Measurements from ENCODE around the gene MYMX. TPM values are rescaled to one million over a fixed set of nuclear protein-coding genes. Genes with fewer than 3 reads are reported as not detected.

Gene MYMX
- total and polyA plus RNA-seq, 2 of the 13 experiments (the other 11 are each of a cell fraction or from before 2014, with no cell fraction given), result not detected

DNA sequence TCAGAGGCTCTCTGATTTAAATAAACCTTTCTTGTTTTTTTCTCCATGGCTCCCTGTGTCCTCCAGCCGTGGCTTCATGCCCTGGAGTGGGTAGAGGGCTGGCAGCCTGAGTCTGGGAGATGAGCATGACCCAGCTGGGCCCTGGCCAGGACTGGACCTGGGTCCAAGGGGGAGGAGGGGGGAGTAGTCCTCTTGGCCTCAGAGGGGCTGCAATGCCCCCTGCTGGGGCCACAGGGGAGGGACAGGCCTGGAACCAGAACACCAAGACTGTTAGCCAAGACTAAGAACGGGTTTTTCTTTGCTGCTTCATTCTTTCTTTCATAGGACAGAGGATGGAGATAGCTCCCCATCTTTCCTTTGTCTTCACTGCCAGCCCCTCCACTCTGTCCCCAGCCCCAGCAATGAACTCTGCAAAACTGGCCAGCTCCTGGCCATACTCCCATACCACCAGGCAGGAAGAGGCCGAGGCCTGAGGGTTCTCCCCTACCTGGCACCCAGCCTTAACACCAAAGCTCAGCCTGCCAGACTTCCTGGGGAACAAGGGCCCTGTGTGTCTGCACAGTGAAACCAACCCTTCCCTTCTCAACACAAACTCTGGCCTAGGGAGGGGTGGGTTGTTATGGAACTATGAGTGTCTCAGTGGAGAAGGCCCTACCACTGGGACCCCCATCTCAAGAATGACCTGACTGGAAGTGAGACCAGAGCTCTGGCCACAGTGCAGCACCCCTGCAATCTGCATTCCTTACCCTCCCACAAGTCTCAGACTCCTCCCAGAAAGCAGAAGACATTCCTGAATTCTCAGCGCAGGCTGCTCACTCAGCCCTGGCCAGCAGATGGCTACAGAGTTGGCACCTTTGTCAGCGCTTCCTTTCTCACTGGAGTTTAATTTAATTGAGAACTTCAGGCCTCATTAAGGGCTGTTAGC is 17.6 kb downstream of the MYMX start (continued):
- TF ChIP-seq, protein P1, sequence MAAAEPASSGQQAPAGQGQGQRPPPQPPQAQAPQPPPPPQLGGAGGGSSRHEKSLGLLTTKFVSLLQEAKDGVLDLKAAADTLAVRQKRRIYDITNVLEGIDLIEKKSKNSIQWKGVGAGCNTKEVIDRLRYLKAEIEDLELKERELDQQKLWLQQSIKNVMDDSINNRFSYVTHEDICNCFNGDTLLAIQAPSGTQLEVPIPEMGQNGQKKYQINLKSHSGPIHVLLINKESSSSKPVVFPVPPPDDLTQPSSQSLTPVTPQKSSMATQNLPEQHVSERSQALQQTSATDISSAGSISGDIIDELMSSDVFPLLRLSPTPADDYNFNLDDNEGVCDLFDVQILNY (CRISPR knock-in tag; conservative IDR thresholded peaks at IDR 0.05), result no peak
- TF ChIP-seq, protein P2, sequence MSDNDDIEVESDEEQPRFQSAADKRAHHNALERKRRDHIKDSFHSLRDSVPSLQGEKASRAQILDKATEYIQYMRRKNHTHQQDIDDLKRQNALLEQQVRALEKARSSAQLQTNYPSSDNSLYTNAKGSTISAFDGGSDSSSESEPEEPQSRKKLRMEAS (IDR thresholded peaks at IDR 0.05), result peak; percentile 19; the same call in 1 of the 2 replicates
- TF ChIP-seq ZNF546 (CRISPR knock-in tag; conservative IDR thresholded peaks at IDR 0.05) (no peak), SOX5 (CRISPR knock-in tag; IDR thresholded peaks at IDR 0.05; ENCODE audit: borderline replicate concordance) (peak; percentile 48; the same call in 1 of the 2 replicates), CBX2 (IDR thresholded peaks at IDR 0.05; ENCODE audit: low read depth, low read length) (no peak), CBX2 (CRISPR knock-in tag; IDR thresholded peaks at IDR 0.05; ENCODE audit: low read depth) (no peak), MIER3 (CRISPR knock-in tag; IDR thresholded peaks at IDR 0.05; ENCODE audit: borderline replicate concordance) (peak; percentile 81; the same call in 1 of the 2 replicates), ZFX (CRISPR knock-in tag; IDR thresholded peaks at IDR 0.05; ENCODE audit: low read depth) (peak; percentile 64), ZBTB8A (CRISPR knock-in tag; IDR thresholded peaks at IDR 0.05; ENCODE audit: borderline replicate concordance, low read depth) (no peak), HOXA3 (CRISPR knock-in tag; IDR thresholded peaks at IDR 0.05) (peak; percentile 44; the same call in 1 of the 2 replicates), YY1 (IDR thresholded peaks at IDR 0.05; ENCODE audit: insufficient read depth, insufficient replicate concordance, low read depth, low read length) (peak; percentile 53), SIX1 (CRISPR knock-in tag; IDR thresholded peaks at IDR 0.05; ENCODE audit: borderline replicate concordance) (no peak), HIVEP1 (CRISPR knock-in tag; IDR thresholded peaks at IDR 0.05) (0 out of 2 replicates have a peak, but pooled peaks have one; percentile 36), CHD2 (IDR thresholded peaks at IDR 0.05; ENCODE audit: low read depth, low read length) (peak; percentile 14; the same call in 1 of the 2 replicates), REPIN1 (CRISPR knock-in tag; IDR thresholded peaks at IDR 0.05; ENCODE audit: borderline replicate concordance, low read depth) (peak; percentile 89)
- TF ChIP-seq, protein P3, sequence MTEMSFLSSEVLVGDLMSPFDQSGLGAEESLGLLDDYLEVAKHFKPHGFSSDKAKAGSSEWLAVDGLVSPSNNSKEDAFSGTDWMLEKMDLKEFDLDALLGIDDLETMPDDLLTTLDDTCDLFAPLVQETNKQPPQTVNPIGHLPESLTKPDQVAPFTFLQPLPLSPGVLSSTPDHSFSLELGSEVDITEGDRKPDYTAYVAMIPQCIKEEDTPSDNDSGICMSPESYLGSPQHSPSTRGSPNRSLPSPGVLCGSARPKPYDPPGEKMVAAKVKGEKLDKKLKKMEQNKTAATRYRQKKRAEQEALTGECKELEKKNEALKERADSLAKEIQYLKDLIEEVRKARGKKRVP (CRISPR knock-in tag; IDR thresholded peaks at IDR 0.05), result no peak
- TF ChIP-seq, protein P4, sequence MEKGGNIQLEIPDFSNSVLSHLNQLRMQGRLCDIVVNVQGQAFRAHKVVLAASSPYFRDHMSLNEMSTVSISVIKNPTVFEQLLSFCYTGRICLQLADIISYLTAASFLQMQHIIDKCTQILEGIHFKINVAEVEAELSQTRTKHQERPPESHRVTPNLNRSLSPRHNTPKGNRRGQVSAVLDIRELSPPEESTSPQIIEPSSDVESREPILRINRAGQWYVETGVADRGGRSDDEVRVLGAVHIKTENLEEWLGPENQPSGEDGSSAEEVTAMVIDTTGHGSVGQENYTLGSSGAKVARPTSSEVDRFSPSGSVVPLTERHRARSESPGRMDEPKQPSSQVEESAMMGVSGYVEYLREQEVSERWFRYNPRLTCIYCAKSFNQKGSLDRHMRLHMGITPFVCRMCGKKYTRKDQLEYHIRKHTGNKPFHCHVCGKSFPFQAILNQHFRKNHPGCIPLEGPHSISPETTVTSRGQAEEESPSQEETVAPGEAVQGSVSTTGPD (CRISPR knock-in tag; IDR thresholded peaks at IDR 0.05), result no peak
- TF ChIP-seq, protein P5, sequence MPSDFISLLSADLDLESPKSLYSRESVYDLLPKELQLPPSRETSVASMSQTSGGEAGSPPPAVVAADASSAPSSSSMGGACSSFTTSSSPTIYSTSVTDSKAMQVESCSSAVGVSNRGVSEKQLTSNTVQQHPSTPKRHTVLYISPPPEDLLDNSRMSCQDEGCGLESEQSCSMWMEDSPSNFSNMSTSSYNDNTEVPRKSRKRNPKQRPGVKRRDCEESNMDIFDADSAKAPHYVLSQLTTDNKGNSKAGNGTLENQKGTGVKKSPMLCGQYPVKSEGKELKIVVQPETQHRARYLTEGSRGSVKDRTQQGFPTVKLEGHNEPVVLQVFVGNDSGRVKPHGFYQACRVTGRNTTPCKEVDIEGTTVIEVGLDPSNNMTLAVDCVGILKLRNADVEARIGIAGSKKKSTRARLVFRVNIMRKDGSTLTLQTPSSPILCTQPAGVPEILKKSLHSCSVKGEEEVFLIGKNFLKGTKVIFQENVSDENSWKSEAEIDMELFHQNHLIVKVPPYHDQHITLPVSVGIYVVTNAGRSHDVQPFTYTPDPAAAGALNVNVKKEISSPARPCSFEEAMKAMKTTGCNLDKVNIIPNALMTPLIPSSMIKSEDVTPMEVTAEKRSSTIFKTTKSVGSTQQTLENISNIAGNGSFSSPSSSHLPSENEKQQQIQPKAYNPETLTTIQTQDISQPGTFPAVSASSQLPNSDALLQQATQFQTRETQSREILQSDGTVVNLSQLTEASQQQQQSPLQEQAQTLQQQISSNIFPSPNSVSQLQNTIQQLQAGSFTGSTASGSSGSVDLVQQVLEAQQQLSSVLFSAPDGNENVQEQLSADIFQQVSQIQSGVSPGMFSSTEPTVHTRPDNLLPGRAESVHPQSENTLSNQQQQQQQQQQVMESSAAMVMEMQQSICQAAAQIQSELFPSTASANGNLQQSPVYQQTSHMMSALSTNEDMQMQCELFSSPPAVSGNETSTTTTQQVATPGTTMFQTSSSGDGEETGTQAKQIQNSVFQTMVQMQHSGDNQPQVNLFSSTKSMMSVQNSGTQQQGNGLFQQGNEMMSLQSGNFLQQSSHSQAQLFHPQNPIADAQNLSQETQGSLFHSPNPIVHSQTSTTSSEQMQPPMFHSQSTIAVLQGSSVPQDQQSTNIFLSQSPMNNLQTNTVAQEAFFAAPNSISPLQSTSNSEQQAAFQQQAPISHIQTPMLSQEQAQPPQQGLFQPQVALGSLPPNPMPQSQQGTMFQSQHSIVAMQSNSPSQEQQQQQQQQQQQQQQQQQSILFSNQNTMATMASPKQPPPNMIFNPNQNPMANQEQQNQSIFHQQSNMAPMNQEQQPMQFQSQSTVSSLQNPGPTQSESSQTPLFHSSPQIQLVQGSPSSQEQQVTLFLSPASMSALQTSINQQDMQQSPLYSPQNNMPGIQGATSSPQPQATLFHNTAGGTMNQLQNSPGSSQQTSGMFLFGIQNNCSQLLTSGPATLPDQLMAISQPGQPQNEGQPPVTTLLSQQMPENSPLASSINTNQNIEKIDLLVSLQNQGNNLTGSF (CRISPR knock-in tag; IDR thresholded peaks at IDR 0.05), result no peak
- TF ChIP-seq, protein P6, sequence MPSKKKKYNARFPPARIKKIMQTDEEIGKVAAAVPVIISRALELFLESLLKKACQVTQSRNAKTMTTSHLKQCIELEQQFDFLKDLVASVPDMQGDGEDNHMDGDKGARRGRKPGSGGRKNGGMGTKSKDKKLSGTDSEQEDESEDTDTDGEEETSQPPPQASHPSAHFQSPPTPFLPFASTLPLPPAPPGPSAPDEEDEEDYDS (CRISPR knock-in tag; IDR thresholded peaks at IDR 0.05), result no peak
